HEK293 (cell line): ENCODE measurements around the gene ARHGAP22.

ENCODE experiments used
- CTCF ChIP-seq: fragments of 450-650 bp; formaldehyde crosslinking; IDR thresholded peaks from 2 replicates; pipeline ENCODE4 v1.5.1; 2016; ENCODE audit warnings: missing biosample characterization, missing genetic modification characterization
- REPIN1 ChIP-seq: fragments of 450-650 bp; formaldehyde crosslinking; IDR thresholded peaks from 2 replicates; pipeline ENCODE4 v1.5.1; 2017; ENCODE audit warnings: missing biosample characterization, missing genetic modification characterization, low read depth
- ZBTB21 ChIP-seq: fragments of 450-650 bp; formaldehyde crosslinking; IDR thresholded peaks from 2 replicates; pipeline ENCODE4 v1.5.1; 2017; ENCODE audit warnings: missing biosample characterization, missing genetic modification characterization
- ZNF707 ChIP-seq: fragments of 450-650 bp; formaldehyde crosslinking; IDR thresholded peaks from 2 replicates; pipeline ENCODE4 v1.5.1; 2016; ENCODE audit warnings: missing biosample characterization, missing genetic modification characterization

- TF ChIP-seq ZBTB21, result no peak
- no peak for TF ChIP-seq REPIN1 (tag by site-specific recombination)
- no peak for TF ChIP-seq CTCF (tag by site-specific recombination)
- no peak for TF ChIP-seq ZNF707 (tag by site-specific recombination)
Observed at GRCh38 chr10:48414160-48414559, 190.7 kb downstream of the ARHGAP22 start.
